ENCODE measurements around the gene CKAP5. TPM values are rescaled to one million over a fixed set of nuclear protein-coding genes. Genes with fewer than 3 reads are reported as not detected.
"Not testable (repeated sequence)": the region's sequence is repeated elsewhere in the genome, so short reads cannot be mapped to it uniquely, and the experiment has no call there.

The CKAP5 gene
- total RNA-seq, 1 donor from 2014 or later, result 186 TPM

DNA sequence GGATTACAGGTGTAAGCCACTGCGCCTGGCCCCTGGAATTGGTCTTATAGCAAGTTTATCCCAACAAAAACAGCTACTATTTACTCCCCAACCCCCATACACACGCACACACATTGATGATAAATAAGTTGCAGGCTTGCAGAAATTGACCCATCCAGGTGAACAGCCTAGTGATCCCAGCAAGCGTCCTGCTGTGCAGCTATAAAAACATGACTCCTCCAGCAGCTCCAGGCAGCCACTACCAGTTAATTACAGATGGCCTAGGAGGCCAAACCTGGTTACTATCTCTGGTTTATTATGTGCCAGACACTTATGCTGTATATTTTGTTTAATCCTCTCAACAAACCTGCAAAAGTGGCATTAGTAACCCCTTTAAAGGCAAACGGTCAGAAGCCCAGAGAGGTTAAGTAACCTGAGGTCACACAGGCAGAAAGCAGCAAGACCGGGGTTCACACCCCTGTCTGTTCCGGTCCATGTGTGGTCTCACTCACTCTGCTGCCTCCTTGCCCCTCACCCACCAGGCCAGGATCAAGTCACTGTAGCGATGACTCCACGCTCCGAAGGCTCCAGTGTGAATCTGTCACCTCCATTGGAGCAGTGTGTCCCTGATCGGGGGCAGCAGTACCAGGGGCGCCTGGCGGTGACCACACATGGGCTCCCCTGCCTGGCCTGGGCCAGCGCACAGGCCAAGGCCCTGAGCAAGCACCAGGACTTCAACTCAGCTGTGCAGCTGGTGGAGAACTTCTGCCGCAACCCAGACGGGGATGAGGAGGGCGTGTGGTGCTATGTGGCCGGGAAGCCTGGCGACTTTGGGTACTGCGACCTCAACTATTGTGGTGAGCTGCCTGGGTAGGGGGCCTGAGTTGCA lies 120.5 kb downstream of the CKAP5 start:
- no peak for DNase-seq

DNA sequence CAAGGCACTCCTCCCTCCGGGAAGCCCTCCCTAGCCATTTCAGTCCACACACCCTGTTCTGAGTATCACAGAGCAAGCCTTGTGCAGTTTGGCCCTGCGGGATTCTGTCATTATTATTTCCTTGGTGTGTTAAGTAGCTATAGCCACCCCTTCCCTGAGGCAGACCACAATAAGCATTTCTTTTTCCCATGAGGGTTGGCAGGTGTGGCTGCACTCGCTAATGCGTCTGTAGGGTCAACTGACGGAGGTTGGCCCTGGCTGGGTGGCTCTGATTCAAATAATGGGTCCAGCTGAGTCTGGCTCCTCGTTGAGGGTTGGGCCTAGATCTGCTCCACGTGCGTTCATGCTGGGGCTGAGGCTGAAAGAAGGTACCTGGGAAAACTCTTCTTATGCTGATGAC lies 122.0 kb downstream of the CKAP5 start:
- no peak for DNase-seq

- DNase-seq, result no peak
Observed at GRCh38 chr11:46723359-46723680, 122.8 kb downstream of the CKAP5 start.

DNA sequence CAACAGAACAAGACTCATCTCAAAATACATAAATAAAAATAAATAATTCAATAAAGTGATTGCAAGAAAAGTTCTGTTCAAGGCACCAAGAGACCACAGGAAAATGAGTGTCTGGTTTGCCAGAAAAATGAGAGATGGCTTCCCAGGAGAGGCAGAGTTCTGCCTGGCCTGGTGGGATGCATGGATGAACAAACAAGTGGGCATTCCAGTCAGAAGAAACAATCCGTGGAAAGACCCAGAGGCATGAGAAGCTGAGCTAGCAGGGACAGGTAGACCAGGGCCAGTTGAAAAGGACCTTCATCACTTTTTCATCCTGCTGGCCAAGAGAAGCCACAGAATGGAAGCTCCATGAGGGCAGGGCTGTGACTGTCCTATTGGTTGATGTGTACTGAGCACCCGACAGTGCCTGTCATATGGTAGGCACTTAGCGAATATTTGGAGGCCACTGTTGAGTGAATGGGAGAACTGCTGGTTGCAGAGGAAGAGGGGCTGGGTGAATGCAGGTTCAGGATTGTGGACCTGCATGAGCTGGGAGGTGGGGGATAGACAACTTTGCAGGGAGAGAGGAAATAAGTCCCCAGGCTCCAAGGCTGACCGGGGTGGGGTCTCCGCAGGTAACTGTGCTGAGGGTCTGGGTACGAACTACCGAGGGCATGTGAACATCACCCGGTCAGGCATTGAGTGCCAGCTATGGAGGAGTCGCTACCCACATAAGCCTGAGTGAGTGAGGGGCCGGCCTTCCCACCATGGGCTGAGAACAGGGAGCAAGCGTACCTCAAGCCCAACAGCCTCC lies 123.3 kb downstream of the CKAP5 start:
- no peak for DNase-seq

GRCh38 chr11:46721286-46721685 lies 124.8 kb downstream of the CKAP5 start:
- DNase-seq, result no peak

DNA sequence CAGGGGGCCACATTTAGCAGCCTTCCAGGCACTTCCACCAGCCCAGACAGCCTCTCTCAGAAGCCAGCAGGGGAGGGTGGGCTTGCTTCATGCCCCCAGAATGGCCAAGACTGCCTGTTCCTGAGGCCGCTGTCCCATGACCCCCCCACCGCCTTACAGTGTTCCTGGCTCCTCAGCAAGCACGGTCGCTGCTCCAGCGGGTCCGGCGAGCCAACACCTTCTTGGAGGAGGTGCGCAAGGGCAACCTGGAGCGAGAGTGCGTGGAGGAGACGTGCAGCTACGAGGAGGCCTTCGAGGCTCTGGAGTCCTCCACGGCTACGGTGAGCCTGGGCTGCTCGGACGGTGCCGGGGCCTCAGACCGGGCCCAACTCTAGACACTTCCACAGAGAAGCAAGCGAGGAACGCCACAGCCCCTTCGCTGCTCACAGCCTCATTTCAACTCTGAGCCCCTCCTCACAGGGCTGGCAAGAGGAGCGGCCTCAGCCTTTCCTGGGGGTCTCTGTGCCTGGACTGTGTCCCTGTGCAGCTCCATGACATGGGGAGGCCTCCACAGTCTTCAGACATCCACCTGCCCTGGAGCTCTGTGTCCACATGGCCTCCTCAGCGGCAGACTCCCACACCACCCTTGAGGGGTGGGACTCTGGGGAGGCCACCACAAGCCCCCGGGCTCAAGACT lies 126.4 kb downstream of the CKAP5 start:
- DNase-seq, result no peak

DNA sequence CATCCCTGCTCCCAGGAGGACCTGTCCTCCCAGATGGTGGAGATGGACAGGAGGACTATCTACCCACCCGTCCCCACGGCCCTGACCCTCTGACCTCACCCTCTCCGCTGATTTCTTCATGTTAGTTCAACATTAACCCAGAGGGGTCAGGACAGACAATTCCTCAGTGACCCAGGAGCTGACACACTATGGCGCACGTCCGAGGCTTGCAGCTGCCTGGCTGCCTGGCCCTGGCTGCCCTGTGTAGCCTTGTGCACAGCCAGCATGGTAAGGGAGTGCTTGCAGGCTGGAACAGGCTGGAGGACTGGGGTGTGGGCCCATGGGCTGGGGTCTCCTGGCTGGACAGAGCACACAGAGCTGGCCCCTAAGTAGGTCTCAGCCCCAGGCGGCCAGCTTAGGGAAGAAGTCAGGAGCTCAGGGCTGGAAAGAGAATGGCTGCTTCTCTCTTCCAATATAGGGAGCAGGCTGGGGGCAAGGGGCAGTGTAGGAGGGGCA lies 127.0 kb downstream of the CKAP5 start, which contains the start of gene F2:
F2 (plus strand) TSS at position 166 of the 495 bp plus-strand sequence; CDS start at position 189, 23 bp downstream.
- no peak for DNase-seq

DNA sequence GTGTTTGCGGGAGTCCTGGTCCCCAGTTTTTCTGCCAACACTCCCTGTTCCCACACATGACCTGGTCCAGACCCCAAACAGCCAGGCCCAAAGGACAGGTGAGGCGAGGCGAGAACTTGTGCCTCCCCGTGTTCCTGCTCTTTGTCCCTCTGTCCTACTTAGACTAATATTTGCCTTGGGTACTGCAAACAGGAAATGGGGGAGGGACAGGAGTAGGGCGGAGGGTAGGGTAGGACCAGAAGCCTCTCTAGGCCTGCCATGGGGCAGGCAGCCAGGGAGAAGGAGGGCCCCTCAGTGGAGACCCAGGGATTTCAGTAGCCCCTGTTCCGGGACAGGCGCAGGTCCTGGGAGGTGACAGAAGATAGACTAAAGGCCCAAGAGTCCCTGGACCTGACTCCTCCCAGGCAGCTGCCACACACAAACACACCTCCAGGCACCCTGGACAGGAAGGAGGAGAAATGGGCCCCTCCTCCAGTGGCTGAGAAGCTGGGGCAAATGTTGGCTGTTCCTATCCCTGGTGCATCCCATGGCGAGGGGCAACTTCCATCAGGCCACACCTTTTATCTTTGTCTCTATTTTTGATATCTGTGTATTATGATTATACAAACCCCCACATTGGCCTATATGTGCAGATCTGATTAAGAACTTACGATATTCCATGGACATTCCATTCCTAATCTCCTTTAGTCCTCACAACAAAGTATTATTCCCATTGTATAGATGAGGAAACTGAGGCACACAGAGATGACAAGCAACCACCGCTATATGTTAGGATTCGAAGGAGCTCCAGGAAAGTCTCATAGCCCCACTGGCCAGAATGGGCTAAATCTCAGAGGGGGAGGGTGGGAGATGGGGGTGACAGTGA lies 127.7 kb downstream of the CKAP5 start:
- DNase-seq, result no peak

GRCh38 chr11:46717825-46718154 lies 128.3 kb downstream of the CKAP5 start:
- not testable (repeated sequence) for DNase-seq

DNA sequence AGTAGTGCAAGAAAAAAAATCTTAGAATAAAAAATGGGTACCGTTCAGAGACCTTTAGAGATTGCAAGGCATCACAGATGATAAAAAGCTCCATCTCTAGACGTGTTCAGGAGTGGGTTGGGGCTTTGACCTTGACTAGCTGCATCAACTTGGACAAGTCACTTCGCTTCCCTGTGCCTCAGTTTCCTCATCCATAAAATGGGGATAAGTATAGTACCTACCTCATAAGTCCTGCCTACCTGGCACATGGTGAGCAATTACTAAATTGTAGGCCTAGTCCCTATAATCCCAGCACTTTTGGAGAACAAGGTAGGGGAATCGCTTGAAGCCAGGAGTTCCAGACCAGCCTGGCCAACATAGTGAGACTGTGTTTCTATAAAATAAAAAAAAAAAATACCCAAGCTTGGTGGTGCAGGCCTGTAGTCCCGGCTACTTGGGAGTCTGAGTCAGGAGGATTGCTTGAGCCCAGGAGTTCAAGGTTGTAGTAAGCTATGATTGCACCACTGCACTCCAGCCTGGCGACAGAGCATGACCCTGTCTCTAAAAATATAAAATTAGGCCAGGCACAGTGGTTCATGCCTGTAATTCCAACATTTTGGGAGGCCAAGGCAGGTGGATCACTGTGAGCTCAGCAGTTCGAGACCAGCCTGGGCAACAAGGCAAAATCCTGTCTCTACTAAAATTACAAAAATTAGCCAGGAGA lies 133.1 kb downstream of the CKAP5 start:
- no peak for DNase-seq

- DNase-seq, result no peak
Observed at GRCh38 chr11:46711303-46711702, 134.8 kb downstream of the CKAP5 start.

- peak; percentile 64 for DNase-seq
Observed at GRCh38 chr11:46710821-46711269, 135.2 kb downstream of the CKAP5 start.

DNA sequence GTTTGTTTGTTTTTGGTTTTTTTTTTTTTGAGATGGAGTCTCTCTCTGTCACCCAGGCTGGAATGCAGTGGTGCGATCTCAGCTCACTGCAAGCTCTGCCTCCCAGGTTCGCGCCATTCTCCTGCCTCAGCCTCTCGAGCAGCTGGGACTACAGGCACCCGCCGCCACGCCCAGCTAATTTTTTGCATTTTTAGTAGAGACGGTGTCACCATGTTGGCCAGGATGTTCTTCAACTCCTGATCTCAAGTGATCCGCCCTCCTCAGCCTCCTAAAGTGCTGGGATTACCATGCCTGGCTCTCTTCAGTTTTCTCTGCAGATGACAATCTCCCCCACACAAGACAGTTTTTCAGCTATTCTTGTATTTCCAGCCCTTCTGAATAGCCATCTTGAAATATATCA lies 136.7 kb downstream of the CKAP5 start:
- not testable (repeated sequence) for DNase-seq

DNA sequence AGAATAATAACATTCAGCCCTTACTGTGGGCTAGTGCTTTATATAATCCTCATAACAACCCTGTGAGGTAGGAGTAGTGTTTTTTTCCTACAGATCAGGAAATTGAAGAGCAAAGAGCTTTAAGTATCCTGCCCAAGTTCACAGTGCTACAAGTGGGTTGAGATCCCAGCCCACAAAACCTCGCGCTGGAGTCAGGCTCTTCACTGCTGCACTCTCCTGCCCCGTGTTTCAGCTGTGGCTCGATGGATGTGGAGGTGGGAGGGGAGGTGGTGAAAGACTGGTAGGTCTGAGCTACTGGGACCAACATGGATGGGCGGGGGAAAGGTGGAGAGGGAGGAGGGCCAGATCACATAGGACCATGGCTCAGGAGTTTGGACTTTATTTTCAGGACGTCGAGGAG lies 139.2 kb downstream of the CKAP5 start:
- DNase-seq, result no peak

GRCh38 chr11:46705070-46705688 lies 140.9 kb downstream of the CKAP5 start:
- no peak for DNase-seq

- DNase-seq, result no peak
Observed at GRCh38 chr11:46701078-46701654, 144.9 kb downstream of the CKAP5 start.

- DNase-seq, result peak; percentile 98
Observed at GRCh38 chr11:46700241-46701077, 145.6 kb downstream of the CKAP5 start, which contains the start of the genes ARHGAP1 and ZNF408. Gene ARHGAP1 (minus strand): TSS chr11:46700619. CDS start chr11:46696107, 4,512 bp downstream. Gene ZNF408 (plus strand): TSS chr11:46701031. CDS start chr11:46701048, 17 bp downstream.

GRCh38 chr11:46698597-46698996 lies 147.5 kb downstream of the CKAP5 start:
- DNase-seq, result no peak

DNA sequence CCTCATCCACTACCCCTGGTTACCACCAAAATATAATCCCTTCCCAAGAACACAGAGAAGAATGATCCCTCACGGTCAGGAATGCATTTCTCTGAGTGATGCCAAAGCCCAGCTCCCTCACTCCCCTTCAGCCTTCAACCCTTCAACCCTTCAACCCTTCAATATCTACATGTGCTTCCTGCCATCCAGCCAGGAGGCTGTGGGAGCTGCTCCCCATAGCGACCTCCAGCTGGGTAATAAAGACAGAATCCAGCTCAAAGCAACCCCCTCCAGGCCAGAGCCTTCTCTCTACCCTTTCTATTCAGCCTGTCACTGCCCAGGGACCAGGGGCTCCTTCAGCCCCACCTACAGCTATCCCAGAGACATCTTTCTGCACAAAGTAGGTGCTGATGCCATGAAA lies 148.4 kb downstream of the CKAP5 start:
- DNase-seq, result no peak

Measured in occipital lobe (tissue), 2 donors.